T-helper 9 cell (primary cell): ENCODE results near the gene FMO3.

ENCODE experiments used
- DNase-seq: peaks from one replicate; pipeline ENCODE4 v3.0.0-alpha.2; 2020

FMO3 gene

DNA sequence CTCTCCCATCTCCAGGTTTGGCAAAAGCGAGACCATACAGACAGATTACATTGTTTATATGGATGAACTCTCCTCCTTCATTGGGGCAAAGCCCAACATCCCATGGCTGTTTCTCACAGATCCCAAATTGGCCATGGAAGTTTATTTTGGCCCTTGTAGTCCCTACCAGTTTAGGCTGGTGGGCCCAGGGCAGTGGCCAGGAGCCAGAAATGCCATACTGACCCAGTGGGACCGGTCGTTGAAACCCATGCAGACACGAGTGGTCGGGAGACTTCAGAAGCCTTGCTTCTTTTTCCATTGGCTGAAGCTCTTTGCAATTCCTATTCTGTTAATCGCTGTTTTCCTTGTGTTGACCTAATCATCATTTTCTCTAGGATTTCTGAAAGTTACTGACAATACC is 26.4 kb downstream of the FMO3 start:
- DNase-seq: no peak

DNA sequence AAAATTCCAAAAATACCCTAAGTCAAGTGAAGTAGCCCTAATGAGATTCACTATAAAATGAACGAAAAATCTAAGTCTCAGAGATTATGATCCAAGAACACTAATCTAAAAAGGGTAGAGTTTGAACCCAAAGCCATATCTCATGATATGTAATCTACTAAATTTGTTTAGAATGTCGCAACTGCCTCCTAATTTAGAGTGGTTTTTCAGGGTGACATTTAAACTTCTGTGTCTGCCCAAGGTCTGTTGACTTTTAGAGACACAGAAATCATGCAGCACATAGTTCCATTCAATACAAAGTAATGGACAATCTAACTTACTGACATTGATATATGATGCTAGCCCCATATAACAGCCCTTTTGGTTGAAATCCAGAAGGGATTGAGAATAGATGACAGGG is 28.9 kb downstream of the FMO3 start:
- no peak for DNase-seq

DNA sequence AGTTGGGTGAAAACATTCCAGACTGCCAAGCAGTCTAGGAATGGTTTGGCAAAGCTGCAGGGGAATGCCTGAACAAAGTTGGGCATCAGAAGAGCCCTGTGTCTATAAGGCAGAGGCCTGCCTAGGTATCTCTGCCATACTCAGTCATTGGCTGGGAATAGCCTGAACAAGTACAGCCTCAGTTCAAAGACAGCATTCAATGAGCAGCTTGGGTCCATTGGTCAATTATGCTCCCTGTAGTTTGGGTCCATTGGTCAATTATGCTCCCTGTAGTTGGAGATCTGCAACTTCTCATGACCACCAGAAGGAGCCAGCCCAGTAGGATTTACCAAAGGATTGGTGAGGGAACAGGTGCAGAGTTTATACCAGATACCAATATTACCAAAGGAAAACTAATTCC is 31.6 kb downstream of the FMO3 start:
- DNase-seq: no peak

DNA sequence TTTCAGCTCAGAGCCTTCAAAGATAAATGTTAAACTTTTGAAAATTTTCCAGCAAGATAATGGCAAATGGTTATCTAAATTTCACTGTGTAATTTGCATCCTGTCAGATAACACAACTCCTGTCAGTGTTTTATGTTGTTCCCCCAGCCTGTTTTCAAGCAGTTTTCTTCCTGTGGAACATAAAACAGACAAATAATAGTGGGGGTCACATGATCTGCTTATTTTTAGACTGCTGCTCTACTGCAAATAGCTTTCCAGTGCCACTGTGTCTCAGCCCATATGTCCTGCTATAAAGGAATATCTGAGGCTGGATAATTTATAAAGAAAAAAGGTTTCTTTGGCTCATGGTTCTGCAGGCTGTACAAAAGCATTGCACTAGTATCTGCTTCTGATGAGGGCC is 32.2 kb downstream of the FMO3 start:
- DNase-seq: no peak

DNA sequence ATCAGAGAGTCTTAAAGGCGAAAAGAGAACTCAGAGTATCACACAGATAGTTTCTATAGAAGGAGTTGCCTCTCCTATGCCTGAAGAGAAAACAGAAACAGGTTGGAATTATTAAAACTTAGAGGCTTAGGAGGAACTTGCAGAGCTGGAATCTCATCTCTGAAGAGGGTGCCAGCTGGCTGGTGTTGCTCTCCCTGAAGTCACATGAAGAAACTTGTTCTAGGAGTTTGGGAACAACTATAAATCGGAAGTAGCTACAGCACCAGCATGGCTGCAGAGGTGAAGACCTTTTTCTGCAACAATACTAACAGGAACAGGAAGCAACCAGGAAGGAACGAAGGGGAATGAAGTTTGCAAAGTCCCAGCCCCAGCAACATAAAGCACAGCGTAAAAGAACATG is 35.8 kb downstream of the FMO3 start:
- no peak for DNase-seq

DNA sequence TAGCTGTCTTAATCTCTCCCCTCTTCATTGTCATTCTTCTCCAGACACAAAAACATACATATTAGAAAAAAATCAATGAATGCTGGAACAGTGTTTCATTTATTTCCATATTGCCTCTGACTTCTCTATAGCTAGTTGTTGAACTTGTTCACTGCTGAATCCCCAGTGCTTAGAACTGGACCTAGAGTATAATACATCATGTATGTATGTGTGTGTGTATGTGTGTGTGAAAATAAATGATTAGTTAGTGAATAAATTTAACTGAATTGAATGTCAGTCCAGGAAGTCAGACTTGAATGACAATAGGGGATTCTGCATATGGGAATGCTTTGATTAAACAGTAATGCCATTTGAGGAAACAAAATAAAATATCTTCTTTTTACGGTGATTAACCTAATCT is 36.4 kb downstream of the FMO3 start:
- DNase-seq: no peak

DNA sequence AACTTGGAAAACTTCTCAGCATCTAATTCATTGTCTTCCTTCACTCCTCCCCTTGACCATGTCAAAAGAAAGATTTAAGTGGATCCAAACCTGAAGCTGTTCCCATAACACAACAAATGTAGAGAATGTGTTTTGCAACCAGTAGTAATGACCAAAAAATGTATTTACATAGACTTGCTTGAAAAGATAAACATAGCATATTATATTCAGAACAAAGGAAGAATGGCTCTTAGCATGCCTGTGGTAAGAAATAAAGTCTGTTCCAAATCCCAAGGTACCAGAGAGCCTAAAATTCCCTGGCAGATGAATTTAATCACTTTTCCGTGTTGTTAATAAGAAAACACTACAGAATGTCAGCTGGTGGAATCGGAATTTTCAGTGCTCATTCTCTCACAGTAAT is 36.8 kb downstream of the FMO3 start:
- no peak for DNase-seq

DNA sequence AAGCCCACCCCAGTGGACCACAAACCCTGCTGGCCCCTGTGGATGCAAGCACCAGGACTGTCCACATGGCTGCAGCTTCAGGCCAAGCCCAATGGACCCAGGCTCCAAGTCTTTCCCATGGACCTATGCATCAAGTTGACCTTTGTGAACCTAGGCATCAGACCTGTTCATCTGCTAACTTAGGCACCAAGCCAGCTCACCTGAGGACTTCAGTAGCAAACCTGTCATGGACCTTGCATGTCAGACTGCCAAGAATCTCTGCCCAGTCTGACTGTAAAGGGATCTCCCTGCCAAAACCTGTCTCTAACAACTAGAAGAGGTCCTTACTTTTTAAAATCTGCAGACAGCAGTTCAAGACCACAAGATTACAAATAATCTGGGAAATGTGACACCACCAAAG is 37.8 kb downstream of the FMO3 start:
- no peak for DNase-seq

DNA sequence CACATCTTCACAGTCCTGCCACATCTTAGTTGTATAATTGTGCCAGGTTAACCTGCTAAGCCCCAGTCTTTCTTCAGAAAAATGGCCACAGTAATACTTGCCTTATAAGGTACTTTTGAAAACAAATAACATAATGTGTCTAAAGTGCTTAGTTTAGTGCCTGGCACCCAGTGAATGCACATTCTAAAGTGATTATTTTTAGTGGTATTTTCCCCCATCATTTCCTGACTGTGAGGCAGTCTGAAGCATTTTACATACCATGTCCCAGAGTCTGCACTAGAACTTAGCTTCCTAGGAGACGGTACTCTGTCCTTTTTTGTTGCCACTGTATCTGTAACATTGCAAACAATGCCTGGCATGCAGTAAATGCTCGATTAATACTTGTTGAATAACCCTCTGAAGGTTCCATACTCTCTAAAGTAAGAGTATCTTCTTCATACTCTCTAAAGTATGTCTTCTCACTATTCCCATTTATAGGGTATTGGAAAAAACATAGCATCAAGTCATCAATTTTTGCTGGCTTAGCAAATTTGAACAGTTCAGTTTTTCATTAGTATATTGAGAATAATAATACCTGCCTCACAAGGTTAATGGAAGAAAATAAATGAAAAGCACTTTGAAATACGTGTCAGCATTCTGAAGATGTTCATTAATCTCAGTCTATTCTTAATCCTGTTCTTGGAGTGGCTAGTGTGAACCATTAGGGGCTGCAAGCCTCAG is 43.7 kb downstream of the FMO3 start:
- no peak for DNase-seq

DNA sequence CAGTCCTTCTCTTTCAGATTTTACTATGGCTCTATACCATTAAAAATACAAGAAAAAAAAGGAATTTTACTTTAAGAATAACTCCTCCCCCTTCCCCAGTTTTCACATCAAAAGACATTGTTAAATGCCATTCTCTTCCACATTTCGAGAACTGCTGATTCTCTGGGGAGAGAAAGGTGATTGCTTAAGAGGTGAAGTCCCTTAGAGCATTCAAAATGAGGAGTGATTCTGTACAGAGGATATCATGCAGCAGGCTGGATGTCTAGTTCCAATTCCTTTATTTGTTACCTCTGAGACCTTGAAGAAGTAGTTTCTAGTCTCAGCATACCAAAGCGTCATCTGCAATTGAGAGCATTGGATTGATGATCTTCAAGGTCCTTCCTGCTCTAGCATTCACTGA is 46.9 kb downstream of the FMO3 start:
- no peak for DNase-seq

DNA sequence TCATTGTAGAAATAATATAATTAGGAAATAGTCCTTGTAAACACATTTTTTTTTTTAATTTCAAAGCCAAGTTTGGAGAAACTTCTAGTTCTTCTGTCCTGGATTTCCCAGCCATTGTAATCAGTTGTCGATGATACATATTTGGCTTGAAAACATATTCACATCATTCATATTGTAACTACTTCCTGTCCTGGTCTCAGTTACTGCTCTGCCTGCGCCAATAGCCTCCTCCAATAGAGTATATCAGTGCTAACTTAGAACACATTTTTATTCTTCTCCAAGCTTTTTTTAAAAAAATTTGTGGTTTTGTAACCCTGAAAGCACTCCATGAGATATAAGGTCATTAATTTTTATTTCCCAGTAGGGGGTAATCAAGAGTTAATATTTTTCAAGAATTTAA is 48.3 kb downstream of the FMO3 start:
- no peak for DNase-seq

DNA sequence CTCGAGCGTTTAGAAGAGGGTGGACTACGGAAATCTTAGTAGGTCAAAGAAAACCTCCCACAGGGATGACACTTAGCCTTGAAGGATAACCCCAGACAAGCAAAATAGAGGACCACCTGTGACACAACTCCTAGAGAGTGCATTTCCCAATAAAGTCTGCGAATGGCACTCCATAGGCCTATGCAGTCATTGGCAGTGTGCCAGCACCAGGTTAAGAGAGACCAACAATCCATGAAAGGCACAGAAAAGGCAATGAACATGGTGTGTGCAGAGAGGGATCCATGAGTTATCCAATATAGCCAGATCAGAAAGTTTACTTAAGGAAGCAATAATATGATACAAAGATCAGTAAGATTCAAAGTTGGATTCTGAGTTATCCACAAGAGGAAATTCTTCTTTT is 49.2 kb downstream of the FMO3 start:
- no peak for DNase-seq

DNA sequence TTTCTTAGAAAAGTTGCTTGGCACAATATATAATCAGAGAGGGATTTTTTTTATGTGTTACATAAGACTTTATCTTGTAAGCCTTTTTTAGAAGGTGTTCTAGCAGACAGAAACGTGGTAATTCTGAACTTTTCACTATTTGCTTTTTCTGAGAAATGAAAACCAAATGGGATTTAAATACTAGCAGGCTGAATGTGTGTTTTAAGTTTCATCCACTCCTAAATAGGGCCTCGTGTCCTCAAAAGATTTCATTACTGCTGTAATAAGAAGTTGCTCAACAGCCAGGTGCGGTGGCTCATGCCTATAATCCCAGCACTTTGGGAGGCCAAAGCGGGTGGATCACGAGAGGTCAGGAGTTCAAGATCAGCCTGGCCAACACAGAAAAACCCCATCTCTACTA is 49.7 kb downstream of the FMO3 start:
- DNase-seq: no peak

DNA sequence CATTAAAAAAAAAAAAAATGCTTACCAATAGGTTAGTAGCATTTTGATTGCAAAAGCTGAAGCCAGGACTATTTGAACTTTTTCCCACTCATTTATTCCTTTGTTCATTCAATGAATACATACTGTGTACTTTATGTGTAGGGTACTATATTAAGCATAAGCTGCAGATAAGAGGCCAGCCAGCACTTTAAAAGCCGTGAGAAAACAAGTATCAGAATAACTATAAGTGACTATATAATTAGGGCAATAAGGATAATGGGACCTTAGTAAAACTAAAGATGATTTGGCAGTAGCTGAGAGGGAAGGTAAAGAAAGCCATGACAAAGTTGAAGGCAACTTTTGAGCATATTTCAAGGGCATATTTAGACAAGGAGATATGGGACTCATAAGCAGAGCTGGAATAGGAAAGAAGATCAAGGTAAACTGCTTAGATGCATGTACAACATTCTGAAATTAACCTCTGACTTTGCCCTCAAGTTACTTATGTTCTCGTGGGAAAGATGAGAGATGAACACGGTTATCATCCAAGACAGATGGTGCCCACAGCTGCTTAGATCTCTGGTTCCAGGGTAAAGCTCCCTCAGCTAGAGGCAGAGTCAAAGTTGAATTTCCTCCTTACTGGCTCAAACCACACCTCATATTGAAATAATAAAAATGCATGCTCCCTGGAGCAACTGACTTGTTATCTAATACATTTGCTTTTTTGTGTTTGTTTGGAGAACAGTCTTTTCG is 50.4 kb downstream of the FMO3 start:
- DNase-seq: no peak

DNA sequence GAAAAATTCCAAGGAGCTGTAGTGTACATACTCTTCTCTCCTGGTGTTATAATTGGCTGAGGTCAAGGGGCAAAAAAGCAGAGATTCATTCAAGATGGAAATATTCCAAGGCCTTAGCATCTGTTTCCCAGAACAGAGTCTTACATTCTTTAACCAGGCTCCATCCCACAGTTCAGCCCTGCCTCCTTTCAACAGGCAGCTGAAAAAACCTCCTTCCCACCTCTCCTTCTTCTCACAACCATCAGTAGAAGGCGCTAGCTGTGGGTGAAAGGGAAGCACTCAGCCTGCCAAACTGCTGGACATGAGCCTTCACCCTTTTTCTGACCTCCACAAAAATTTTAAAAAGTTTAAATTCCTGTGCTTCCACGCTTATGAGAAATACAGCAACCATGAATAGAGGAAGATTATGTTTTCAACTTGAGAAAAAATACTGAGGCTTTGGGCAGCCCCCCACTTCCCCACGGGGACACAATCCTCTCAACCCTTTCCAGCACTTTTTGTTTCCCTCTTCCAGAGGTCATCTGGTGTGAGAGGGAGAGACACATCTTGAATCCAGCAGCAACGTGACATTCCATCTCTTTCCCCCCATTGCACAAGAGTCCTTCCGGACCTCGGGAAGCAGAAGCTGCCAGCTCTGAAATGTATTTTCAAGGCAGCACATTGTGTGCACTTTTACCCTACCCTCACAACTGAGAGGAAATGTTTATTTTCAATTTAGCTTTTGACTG is 51.1 kb downstream of the FMO3 start:
- DNase-seq: no peak

DNA sequence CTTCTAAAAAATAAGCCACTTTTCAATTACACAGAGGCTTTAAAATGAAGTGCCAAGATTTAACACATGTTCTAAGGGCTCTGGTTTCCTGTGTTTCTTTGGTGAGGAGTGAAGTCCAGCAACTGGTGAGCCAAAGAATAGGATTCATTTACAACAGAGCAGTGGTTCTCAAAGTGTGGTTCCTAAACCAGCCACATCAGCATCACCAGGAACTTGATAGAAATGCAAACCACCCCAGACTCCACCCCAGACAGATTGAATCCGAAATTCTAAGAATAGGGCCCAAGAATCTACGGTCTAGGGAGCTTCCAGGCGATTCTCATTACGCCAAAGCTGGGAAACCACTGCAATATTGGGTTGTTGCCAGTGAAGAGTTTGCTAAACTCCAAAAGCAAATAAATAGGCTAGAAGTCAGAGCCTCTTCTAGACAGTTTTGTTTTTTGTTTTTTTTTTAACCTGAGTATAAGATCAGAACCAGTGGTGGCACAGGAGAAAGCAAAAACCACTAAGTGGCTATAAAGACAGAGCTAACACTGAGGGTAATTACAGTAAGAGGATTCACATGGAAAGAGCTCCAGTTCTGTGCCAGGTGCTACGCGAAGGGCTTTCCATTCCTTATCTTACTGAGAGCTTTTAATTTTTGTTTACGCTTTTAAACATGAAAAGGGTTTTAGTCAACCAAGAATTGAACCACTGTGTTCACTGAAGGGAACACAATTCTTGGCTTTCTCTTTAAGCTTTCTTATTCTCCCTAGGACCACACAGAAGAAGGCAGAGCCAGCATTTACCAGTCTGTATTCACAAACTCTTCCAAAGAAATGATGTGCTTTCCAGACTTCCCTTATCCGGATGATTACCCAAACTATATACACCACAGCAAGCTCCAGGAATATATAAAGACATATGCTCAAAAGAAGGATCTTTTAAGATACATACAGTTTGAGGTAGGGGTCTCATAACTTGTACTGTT is 52.0 kb downstream of the FMO3 start:
- no peak for DNase-seq

DNA sequence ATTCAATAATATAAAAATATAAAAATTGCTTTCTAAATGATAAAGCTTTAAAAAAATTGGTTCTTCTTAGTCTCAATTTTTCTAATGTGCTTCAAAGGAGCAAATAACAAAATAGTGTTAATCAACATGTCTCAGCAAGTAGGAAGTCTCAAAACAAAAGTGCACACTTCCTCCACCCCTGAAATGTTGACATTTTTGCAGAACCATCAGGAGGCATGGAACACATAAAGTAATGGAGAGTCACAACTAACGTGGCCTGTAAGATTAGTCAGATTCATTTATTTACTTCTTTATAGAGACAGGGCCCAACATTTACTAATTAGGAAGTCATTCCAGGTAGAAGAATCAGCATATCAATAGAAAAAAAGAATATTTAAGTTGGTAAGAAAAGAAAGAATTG is 59.5 kb downstream of the FMO3 start:
- no peak for DNase-seq

DNA sequence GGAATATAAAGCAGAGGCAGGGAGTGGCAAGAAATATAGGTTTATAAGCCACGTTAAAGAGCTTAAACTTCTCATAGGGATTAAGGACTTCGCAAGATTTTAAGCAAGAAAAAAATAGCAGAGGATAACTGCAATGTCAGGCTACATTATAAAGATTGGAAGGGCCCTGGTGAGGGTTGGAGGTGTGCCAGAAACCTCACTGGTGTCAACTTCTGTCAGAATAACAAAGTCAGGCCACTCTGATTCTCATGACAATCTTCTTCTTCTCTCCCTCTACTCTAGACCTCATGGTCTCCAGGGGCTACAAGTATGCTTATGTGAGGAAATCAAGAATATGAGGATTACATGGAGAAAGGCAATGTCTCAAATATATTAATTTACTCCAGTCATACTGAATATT is 61.8 kb downstream of the FMO3 start:
- DNase-seq: no peak

DNA sequence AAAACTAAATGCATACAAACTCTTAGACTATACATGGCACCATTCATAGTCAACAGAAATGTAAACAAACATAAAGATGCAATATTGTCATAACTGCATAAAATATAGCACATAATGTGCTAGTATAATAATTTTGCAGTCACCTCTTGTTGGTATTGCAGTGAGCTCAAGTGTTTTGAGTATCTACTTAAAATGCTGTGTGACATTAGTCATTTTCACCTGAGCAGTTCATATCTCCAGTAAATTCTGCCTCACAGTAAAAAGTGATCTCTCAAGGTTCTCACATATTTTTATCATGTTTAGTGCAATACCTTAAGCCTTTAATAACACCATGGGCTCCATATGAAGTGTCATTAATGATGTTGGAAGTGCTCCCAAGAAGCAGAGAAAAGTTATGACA is 64.8 kb downstream of the FMO3 start:
- DNase-seq: no peak

DNA sequence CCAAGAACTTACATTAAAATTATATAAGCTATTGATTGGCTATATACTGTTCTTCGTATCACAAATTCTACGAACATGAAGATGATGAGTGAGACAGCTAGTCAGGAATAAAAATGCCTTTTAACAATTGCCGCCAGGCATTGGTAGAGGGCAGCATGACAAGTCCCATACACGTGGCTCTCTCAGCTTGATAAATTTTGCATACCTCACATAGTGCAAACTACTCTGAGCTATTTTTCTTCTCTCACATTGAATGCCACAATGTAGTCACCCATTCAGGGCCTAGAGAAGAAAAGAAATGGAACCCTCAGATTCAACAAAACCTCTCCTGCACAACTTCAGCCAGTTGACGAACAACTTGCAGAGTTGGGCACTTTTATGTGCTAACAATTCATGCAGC is 67.4 kb downstream of the FMO3 start:
- DNase-seq: no peak

DNA sequence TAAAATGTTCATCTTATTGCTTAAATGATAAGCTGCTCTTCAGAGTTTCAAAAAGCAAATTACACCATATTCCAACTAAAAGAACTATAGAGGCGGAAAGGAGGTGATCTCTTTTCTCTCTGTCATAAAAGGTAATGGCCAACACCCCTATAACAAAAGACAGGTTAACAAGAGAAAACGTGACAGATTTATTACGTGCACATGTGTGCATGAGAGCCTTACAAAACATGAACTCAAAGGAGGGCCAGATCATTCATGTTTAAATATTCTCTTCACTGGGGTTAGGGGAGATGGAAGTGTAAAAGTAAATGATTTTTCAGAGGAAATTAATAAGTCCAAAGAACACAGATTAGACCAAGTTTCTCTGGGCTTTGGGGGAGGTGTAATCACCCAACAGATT is 67.8 kb downstream of the FMO3 start:
- DNase-seq: no peak

DNA sequence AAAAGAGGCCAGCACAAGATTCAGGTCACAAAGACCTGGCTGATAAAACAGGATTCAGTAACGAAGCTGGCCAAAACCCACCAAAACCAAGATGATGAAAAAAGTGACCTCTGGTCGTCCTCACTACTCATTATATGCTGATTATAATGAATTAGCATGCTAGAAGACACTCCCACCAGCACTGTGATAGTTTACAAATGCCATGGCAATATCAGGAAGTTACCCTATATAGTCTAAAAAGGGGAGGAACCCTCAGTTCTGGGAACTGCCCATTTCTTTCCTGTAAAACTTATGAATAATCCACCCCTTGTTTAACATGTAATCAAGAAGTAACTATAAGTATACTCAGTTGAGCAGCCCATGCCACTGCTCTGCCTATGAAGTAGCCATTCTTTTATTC is 68.4 kb downstream of the FMO3 start:
- DNase-seq: no peak

DNA sequence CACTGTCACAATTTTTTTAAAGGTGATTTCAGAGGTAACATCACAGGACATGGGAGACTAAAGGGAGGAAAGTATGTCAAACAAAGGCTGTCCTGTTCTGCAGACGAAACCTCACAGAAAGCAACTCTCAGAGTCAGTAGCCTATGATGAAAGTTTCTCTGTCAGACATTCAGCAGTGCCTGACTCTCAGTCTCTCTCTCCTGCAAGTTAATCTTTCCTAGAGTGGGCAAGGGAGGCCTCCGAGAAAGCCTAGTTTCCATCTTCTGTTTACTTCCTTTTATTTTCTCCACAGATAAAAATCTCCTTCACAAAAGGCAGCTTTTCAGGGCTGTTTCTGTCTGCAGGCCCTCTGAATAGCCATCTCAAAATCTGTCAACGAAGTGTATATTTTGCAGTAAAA is 69.5 kb downstream of the FMO3 start:
- DNase-seq: no peak
